ENCODE measurements around the gene SDC4.
"Not testable (repeated sequence)": the region's sequence is repeated elsewhere in the genome, so short reads cannot be mapped to it uniquely, and the experiment has no call there.

The SDC4 gene

GRCh38 chr20:45363611-45364492 is 15.6 kb upstream of the SDC4 start:
- no peak for DNase-seq (ENCODE audit: low read depth in 2 of 2)

GRCh38 chr20:45362804-45363610 is 14.8 kb upstream of the SDC4 start, which contains the start of gene SYS1:
Gene SYS1 (plus strand): TSS chr20:45363156. CDS start chr20:45363532, 376 bp downstream.
- peak; percentile 97 to 98 for DNase-seq (ENCODE audit: low read depth in 2 of 2)

GRCh38 chr20:45361793-45362192 is 13.6 kb upstream of the SDC4 start:
- no peak for DNase-seq (ENCODE audit: low read depth in 2 of 2)

GRCh38 chr20:45359406-45360148 is 11.4 kb upstream of the SDC4 start:
- DNase-seq (ENCODE audit: low read depth in 2 of 2): no peak

GRCh38 chr20:45359069-45359405 is 10.8 kb upstream of the SDC4 start:
- no peak for DNase-seq (ENCODE audit: low read depth in 2 of 2)

GRCh38 chr20:45358282-45359068 is 10.3 kb upstream of the SDC4 start:
- no peak for DNase-seq (ENCODE audit: low read depth in 2 of 2)

- DNase-seq (ENCODE audit: low read depth in 2 of 2): no peak
Measured at GRCh38 chr20:45355209-45356084, 7.2 kb upstream of the SDC4 start.

- DNase-seq (ENCODE audit: low read depth in 2 of 2): no peak
Measured at GRCh38 chr20:45354423-45355208, 6.4 kb upstream of the SDC4 start.

GRCh38 chr20:45353746-45354145 is 5.5 kb upstream of the SDC4 start:
- DNase-seq (ENCODE audit: low read depth in 2 of 2): no peak

- DNase-seq (ENCODE audit: low read depth in 2 of 2): no peak
Measured at GRCh38 chr20:45352729-45353128, 4.5 kb upstream of the SDC4 start.

GRCh38 chr20:45350795-45351194 is 2.6 kb upstream of the SDC4 start:
- DNase-seq (ENCODE audit: low read depth in 2 of 2): not testable (repeated sequence)

- DNase-seq (ENCODE audit: low read depth in 2 of 2): no peak
Measured at GRCh38 chr20:45350217-45350616, 2.0 kb upstream of the SDC4 start.

- no peak for DNase-seq (ENCODE audit: low read depth in 2 of 2)
Measured at GRCh38 chr20:45347297-45347935, 808 bp downstream of the SDC4 start.

GRCh38 chr20:45346851-45347250 is 1.4 kb downstream of the SDC4 start:
- no peak for DNase-seq (ENCODE audit: low read depth in 2 of 2)

- no peak for DNase-seq (ENCODE audit: low read depth in 2 of 2)
Measured at GRCh38 chr20:45346291-45346718, 1.9 kb downstream of the SDC4 start.

GRCh38 chr20:45345104-45345936 is 2.9 kb downstream of the SDC4 start:
- no peak for DNase-seq (ENCODE audit: low read depth in 2 of 2)

- DNase-seq (ENCODE audit: low read depth in 2 of 2): no peak
Measured at GRCh38 chr20:45344168-45344860, 3.9 kb downstream of the SDC4 start.

Measured in stimulated activated CD4-positive, alpha-beta T cell treated with anti-CD3 and anti-CD28 coated beads, Interleukin-15, amount 100 ng/mL, for 48 hours (primary cell).